WTC11 (cell line): Measurements from ENCODE around the gene NLGN1. TPM values are rescaled to one million over a fixed set of nuclear protein-coding genes. Genes with fewer than 3 reads are reported as not detected.

Source experiments
- ATAC-seq: fragments of 200-7000 bp; cut with Tn5 transposase; 2 replicates; pipeline ENCODE4 v1.10.0; 2021; ENCODE audit warnings: mild to moderate bottlenecking, moderate library complexity
- CTCF ChIA-PET: fragments of 300-600 bp; sonication (Branson Sonifier 250); formaldehyde crosslinking; loops from one replicate; lab custom pipeline; 2021; ENCODE audit warnings: antibody characterized with exemption; lab: Charles Lee
- POLR2A ChIA-PET: fragments of 350-600 bp; sonication (Branson Sonifier 250); formaldehyde crosslinking; loops from one replicate; lab custom pipeline; 2021; ENCODE audit warnings: antibody characterized with exemption; lab: Charles Lee
- DNase-seq: peaks from one replicate; pipeline ENCODE4 v3.0.0; 2021; ENCODE audit warnings: low spot score
- H3K27ac Mint-ChIP-seq: 2 replicates; pipeline ENCODE4 v1.8.0; 2021; ENCODE audit warnings: mixed read lengths
- H3K27me3 Mint-ChIP-seq: 2 replicates; pipeline ENCODE4 v1.8.0; 2021; ENCODE audit warnings: low read depth, mild to moderate bottlenecking, moderate library complexity, mixed read lengths
- H3K36me3 Mint-ChIP-seq: 2 replicates; pipeline ENCODE4 v1.8.0; 2021; ENCODE audit warnings: mixed read lengths
- H3K4me1 Mint-ChIP-seq: 2 replicates; pipeline ENCODE4 v1.8.0; 2022; ENCODE audit warnings: mixed read lengths
- H3K4me3 Mint-ChIP-seq: 2 replicates; pipeline ENCODE4 v1.8.0; 2021; ENCODE audit warnings: mild to moderate bottlenecking, moderate library complexity, mixed read lengths
- H3K9me3 Mint-ChIP-seq: 2 replicates; pipeline ENCODE4 v1.8.0; 2021; ENCODE audit warnings: mixed read lengths
- ATF1 ChIP-seq: sonication (generic); formaldehyde crosslinking; IDR thresholded peaks from 2 replicates; pipeline ENCODE4 v1.8.1; 2023; ENCODE audit warnings: mild to moderate bottlenecking, moderate library complexity, missing genetic modification reagents
- ATF6 ChIP-seq: sonication (generic); formaldehyde crosslinking; IDR thresholded peaks from 2 replicates; pipeline ENCODE4 v1.8.1; 2023; ENCODE audit warnings: mild to moderate bottlenecking, missing genetic modification reagents
- CBFB ChIP-seq: sonication (generic); formaldehyde crosslinking; IDR thresholded peaks from 2 replicates; pipeline ENCODE4 v1.8.1; 2022; ENCODE audit warnings: mild to moderate bottlenecking, low read depth, missing genetic modification reagents
- CREB1 ChIP-seq: sonication (generic); formaldehyde crosslinking; IDR thresholded peaks from 2 replicates; pipeline ENCODE4 v1.8.0; 2023; ENCODE audit warnings: mild to moderate bottlenecking, missing genetic modification reagents
- CTCF ChIP-seq: fragments of 200-600 bp; IDR thresholded peaks from 2 replicates; pipeline ENCODE4 v1.8.0; 2022; ENCODE audit warnings: antibody characterized with exemption
- FOXP1 ChIP-seq: sonication (generic); formaldehyde crosslinking; IDR thresholded peaks from 2 replicates; pipeline ENCODE4 v1.8.0; 2022; ENCODE audit warnings: missing genetic modification reagents, mild to moderate bottlenecking, moderate library complexity, borderline replicate concordance
- GABPB1 ChIP-seq: sonication (generic); formaldehyde crosslinking; IDR thresholded peaks from 2 replicates; pipeline ENCODE4 v1.8.1; 2023; ENCODE audit warnings: mild to moderate bottlenecking, missing genetic modification reagents
- GRHL2 ChIP-seq: fragments of 250-450 bp; sonication (Bioruptor Pico); IDR thresholded peaks from 2 replicates; pipeline ENCODE4 v1.8.0; 2022; ENCODE audit warnings: mild to moderate bottlenecking, moderate library complexity; ENCODE audit not compliant: insufficient replicate concordance, severe bottlenecking
- JUN ChIP-seq: sonication (generic); formaldehyde crosslinking; IDR thresholded peaks from 2 replicates; pipeline ENCODE4 v1.8.0; 2023; ENCODE audit warnings: mild to moderate bottlenecking, missing genetic modification reagents
- NFATC4 ChIP-seq: fragments of 250-450 bp; sonication (Bioruptor Pico); IDR thresholded peaks from 2 replicates; pipeline ENCODE4 v1.9.0; 2021; ENCODE audit warnings: mild to moderate bottlenecking
- NR1H2 ChIP-seq: sonication (generic); formaldehyde crosslinking; IDR thresholded peaks from 2 replicates; pipeline ENCODE4 v1.9.0; 2021; ENCODE audit warnings: mild to moderate bottlenecking, moderate library complexity, missing genetic modification reagents
- PRRX2 ChIP-seq: fragments of 250-450 bp; sonication (Bioruptor Pico); IDR thresholded peaks from 2 replicates; pipeline ENCODE4 v1.8.0; 2021; ENCODE audit warnings: mild to moderate bottlenecking
- SMAD4 ChIP-seq: sonication (generic); formaldehyde crosslinking; IDR thresholded peaks from 2 replicates; pipeline ENCODE4 v1.8.0; 2022; ENCODE audit warnings: mild to moderate bottlenecking, missing genetic modification reagents
- SP1 ChIP-seq: sonication (generic); formaldehyde crosslinking; conservative IDR thresholded peaks from 2 replicates; pipeline ENCODE4 v1.8.1; 2022; ENCODE audit warnings: missing genetic modification reagents
- TCF7 ChIP-seq: sonication (generic); formaldehyde crosslinking; IDR thresholded peaks from 2 replicates; pipeline ENCODE4 v1.8.0; 2022; ENCODE audit warnings: mild to moderate bottlenecking, low read depth, missing genetic modification reagents, moderate library complexity
- ZBTB21 ChIP-seq: sonication (generic); formaldehyde crosslinking; IDR thresholded peaks from 2 replicates; pipeline ENCODE4 v1.8.1; 2023; ENCODE audit warnings: mild to moderate bottlenecking, missing genetic modification reagents, borderline replicate concordance
- ZNF232 ChIP-seq: sonication (generic); formaldehyde crosslinking; IDR thresholded peaks from 2 replicates; pipeline ENCODE4 v1.8.0; 2022; ENCODE audit warnings: mild to moderate bottlenecking, missing genetic modification reagents
- total RNA-seq: library from RNA; stranded (reverse); gene quantifications from 3 replicates; pipeline ENCODE4 v1.2.3, GENCODE V29; 2021
- TF ChIP-seq, protein P1 (sequence below): sonication (generic); formaldehyde crosslinking; IDR thresholded peaks from 2 replicates; pipeline ENCODE4 v1.8.1; 2023; ENCODE audit warnings: mild to moderate bottlenecking, moderate library complexity, missing genetic modification reagents
- TF ChIP-seq, protein P2 (sequence below): sonication (generic); formaldehyde crosslinking; IDR thresholded peaks from 2 replicates; pipeline ENCODE4 v1.8.0; 2023; ENCODE audit warnings: missing genetic modification reagents, mild to moderate bottlenecking, borderline replicate concordance
- TF ChIP-seq, protein P3 (sequence below): fragments of 250-450 bp; sonication (Bioruptor Pico); IDR thresholded peaks from 2 replicates; pipeline ENCODE4 v1.9.0; 2021; ENCODE audit warnings: mild to moderate bottlenecking
- TF ChIP-seq, protein P4 (sequence below): fragments of 250-450 bp; sonication (Bioruptor Pico); IDR thresholded peaks from 2 replicates; pipeline ENCODE4 v1.8.0; 2021; ENCODE audit warnings: mild to moderate bottlenecking
- TF ChIP-seq, protein P5 (sequence below): sonication (generic); formaldehyde crosslinking; IDR thresholded peaks from 2 replicates; pipeline ENCODE4 v1.8.1; 2023; ENCODE audit warnings: mild to moderate bottlenecking, missing genetic modification reagents, moderate library complexity

The NLGN1 gene
- total RNA-seq, 1 experiment from 2014 or later, result 12.4 TPM

DNA sequence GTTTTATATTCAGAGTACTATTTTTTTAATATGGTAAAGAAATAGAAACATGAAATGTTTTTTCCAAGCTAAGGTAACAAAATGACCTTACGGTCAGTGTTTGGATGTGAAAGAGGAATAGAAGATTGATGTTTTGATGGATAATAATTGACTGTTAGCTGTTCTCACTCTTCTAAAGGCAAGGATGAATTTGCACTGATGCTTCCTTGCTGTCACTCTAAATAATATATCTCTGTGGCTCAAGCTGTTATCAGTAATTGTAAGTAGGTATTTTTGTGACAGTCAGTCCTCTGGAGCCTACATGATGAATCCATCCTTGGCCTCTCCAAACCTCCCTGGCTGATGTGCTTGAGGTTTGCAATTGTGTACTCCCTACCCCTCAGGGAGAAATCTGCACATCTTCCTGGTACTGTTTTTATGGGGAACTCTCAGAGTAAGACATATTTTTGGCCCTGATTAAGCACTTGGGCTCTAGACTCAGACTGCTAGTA lies 283.7 kb downstream of the NLGN1 start (continued):
- no peak for TF ChIP-seq CTCF
- no peak for TF ChIP-seq SP1
- no peak for TF ChIP-seq FOXP1 (CRISPR knock-in tag)
- TF ChIP-seq, protein P1, sequence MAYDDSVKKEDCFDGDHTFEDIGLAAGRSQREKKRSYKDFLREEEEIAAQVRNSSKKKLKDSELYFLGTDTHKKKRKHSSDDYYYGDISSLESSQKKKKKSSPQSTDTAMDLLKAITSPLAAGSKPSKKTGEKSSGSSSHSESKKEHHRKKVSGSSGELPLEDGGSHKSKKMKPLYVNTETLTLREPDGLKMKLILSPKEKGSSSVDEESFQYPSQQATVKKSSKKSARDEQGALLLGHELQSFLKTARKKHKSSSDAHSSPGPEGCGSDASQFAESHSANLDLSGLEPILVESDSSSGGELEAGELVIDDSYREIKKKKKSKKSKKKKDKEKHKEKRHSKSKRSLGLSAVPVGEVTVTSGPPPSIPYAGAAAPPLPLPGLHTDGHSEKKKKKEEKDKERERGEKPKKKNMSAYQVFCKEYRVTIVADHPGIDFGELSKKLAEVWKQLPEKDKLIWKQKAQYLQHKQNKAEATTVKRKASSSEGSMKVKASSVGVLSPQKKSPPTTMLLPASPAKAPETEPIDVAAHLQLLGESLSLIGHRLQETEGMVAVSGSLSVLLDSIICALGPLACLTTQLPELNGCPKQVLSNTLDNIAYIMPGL, result no peak
- no peak for TF ChIP-seq ZNF232 (CRISPR knock-in tag)
- TF ChIP-seq SMAD4 (CRISPR knock-in tag), result no peak
- no peak for TF ChIP-seq ZBTB21 (CRISPR knock-in tag)
- TF ChIP-seq ATF1, result no peak
- TF ChIP-seq, protein P2, sequence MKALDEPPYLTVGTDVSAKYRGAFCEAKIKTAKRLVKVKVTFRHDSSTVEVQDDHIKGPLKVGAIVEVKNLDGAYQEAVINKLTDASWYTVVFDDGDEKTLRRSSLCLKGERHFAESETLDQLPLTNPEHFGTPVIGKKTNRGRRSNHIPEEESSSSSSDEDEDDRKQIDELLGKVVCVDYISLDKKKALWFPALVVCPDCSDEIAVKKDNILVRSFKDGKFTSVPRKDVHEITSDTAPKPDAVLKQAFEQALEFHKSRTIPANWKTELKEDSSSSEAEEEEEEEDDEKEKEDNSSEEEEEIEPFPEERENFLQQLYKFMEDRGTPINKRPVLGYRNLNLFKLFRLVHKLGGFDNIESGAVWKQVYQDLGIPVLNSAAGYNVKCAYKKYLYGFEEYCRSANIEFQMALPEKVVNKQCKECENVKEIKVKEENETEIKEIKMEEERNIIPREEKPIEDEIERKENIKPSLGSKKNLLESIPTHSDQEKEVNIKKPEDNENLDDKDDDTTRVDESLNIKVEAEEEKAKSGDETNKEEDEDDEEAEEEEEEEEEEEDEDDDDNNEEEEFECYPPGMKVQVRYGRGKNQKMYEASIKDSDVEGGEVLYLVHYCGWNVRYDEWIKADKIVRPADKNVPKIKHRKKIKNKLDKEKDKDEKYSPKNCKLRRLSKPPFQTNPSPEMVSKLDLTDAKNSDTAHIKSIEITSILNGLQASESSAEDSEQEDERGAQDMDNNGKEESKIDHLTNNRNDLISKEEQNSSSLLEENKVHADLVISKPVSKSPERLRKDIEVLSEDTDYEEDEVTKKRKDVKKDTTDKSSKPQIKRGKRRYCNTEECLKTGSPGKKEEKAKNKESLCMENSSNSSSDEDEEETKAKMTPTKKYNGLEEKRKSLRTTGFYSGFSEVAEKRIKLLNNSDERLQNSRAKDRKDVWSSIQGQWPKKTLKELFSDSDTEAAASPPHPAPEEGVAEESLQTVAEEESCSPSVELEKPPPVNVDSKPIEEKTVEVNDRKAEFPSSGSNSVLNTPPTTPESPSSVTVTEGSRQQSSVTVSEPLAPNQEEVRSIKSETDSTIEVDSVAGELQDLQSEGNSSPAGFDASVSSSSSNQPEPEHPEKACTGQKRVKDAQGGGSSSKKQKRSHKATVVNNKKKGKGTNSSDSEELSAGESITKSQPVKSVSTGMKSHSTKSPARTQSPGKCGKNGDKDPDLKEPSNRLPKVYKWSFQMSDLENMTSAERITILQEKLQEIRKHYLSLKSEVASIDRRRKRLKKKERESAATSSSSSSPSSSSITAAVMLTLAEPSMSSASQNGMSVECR, result no peak
- TF ChIP-seq CREB1 (CRISPR knock-in tag), result no peak
- no peak for TF ChIP-seq NR1H2 (CRISPR knock-in tag)
- no peak for TF ChIP-seq PRRX2 (CRISPR knock-in tag)

DNA sequence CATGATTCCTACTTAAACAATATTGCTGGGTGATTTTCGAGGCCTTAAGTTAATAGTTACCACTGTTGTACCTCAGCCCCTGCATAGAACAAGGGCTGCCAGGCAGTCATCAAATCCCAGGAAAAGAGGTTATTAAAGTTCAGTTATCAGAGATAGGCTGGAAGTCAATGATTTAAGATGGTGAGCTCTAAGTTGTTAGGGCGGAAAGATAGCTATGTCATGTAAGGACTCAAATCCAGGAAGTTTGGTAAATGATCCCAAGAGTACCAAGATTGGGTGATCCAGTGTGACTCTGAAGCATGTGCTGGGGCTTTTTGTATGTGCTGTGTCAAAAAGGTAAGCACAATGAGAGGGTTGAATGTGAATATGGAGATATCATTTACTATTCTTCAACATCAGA lies 287.9 kb downstream of the NLGN1 start:
- no peak overlapping the region for H3K27ac Mint-ChIP-seq
- ChIA-PET CTCF (no interaction called here), POLR2A (no interaction called here)
- DNase-seq (no peak), ATAC-seq (no peak)
- peaks cover 21% of the 10 kb centered on the region for H3K4me1 Mint-ChIP-seq
- H3K9me3 Mint-ChIP-seq, result no peaks in the 10 kb centered on the region
- no peaks in the 10 kb centered on the region for H3K27me3 Mint-ChIP-seq
- no peaks in the 10 kb centered on the region for H3K36me3 Mint-ChIP-seq
- H3K4me3 Mint-ChIP-seq, result no peak overlapping the region
- TF ChIP-seq GRHL2 (CRISPR knock-in tag) (no peak), JUN (CRISPR knock-in tag) (no peak), CBFB (CRISPR knock-in tag) (no peak), ZNF232 (CRISPR knock-in tag) (no peak), NR1H2 (CRISPR knock-in tag) (no peak), TCF7 (CRISPR knock-in tag) (no peak), ATF6 (CRISPR knock-in tag) (no peak), FOXP1 (CRISPR knock-in tag) (no peak), GABPB1 (CRISPR knock-in tag) (no peak), NFATC4 (CRISPR knock-in tag) (no peak)
- TF ChIP-seq, protein P3, sequence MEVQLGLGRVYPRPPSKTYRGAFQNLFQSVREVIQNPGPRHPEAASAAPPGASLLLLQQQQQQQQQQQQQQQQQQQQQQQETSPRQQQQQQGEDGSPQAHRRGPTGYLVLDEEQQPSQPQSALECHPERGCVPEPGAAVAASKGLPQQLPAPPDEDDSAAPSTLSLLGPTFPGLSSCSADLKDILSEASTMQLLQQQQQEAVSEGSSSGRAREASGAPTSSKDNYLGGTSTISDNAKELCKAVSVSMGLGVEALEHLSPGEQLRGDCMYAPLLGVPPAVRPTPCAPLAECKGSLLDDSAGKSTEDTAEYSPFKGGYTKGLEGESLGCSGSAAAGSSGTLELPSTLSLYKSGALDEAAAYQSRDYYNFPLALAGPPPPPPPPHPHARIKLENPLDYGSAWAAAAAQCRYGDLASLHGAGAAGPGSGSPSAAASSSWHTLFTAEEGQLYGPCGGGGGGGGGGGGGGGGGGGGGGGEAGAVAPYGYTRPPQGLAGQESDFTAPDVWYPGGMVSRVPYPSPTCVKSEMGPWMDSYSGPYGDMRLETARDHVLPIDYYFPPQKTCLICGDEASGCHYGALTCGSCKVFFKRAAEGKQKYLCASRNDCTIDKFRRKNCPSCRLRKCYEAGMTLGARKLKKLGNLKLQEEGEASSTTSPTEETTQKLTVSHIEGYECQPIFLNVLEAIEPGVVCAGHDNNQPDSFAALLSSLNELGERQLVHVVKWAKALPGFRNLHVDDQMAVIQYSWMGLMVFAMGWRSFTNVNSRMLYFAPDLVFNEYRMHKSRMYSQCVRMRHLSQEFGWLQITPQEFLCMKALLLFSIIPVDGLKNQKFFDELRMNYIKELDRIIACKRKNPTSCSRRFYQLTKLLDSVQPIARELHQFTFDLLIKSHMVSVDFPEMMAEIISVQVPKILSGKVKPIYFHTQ (CRISPR knock-in tag), result no peak
- TF ChIP-seq, protein P4, sequence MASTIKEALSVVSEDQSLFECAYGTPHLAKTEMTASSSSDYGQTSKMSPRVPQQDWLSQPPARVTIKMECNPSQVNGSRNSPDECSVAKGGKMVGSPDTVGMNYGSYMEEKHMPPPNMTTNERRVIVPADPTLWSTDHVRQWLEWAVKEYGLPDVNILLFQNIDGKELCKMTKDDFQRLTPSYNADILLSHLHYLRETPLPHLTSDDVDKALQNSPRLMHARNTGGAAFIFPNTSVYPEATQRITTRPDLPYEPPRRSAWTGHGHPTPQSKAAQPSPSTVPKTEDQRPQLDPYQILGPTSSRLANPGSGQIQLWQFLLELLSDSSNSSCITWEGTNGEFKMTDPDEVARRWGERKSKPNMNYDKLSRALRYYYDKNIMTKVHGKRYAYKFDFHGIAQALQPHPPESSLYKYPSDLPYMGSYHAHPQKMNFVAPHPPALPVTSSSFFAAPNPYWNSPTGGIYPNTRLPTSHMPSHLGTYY, result no peak
- TF ChIP-seq, protein P5, sequence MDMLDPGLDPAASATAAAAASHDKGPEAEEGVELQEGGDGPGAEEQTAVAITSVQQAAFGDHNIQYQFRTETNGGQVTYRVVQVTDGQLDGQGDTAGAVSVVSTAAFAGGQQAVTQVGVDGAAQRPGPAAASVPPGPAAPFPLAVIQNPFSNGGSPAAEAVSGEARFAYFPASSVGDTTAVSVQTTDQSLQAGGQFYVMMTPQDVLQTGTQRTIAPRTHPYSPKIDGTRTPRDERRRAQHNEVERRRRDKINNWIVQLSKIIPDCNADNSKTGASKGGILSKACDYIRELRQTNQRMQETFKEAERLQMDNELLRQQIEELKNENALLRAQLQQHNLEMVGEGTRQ (CRISPR knock-in tag), result no peak
